Globus pallidus (tissue), 1 donor: ENCODE results near the gene CHAF1A.

ENCODE experiments used
- DNase-seq: peaks from one replicate; pipeline ENCODE4 v3.0.0-alpha.2; 2015; ENCODE audit warnings: low spot score

The CHAF1A gene

DNA sequence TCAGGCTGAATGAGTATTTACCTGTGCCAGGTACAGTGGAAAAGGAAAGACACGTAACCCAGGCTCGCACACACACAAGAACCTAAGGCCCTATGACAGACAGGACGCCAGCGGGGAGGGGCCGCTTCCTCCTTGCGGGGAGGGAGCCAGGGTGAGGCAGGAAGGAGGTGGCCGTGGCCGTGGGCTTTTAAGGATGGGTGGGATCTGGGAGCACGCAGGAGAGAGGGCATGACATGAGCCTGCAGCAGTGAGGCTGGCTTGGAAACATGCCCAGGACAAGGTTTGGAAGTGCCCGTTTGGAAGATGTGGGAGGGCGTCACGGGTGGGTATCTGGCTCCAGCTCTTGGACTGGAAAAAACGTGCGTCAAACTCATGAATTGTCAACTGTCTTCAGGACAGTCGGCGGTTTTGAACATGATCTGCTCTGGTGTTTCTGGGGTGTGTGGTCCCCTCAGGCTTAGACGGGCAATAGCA lies 22.1 kb upstream of the CHAF1A start:
- DNase-seq = no peak

DNA sequence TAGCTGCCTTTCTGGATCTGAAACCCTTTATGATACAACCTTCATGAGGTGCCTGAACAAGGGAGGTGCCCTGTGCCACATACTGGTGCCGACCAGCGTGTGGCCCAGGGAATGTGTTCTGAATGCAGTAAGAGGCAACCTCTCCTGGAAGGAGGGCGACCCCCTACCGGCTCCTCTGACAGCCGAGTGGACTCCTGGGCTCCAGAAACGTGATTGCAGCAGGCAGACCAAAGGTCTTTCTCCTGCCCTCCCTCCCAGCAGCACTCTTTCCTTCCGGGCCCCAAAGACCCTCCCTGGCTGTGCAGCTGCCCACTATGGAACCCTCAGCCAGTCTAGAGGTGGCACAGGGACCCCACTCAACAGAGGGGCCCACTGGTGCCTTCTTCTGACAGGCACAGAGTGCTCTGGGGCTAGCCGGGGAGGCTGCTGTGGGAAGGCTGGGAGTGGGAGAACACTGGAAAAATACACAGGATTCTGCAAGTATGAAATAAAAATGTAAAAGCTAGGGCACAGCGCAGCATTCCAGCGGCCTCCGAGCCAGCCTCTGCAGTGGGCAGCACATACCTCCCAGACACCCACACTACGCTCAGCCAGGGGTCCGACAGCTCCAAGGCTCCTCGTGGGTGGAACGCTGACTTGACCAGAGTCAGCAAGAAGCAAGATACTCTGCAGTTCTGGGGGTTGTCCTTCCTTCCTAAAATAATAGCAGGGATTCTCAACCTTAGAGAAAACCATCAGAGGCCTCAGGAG lies 17.0 kb upstream of the CHAF1A start:
- DNase-seq = no peak

- DNase-seq = peak; percentile 85
These were observed 16.2 kb upstream of the CHAF1A start for GRCh38 chr19:4386041-4386782.

DNA sequence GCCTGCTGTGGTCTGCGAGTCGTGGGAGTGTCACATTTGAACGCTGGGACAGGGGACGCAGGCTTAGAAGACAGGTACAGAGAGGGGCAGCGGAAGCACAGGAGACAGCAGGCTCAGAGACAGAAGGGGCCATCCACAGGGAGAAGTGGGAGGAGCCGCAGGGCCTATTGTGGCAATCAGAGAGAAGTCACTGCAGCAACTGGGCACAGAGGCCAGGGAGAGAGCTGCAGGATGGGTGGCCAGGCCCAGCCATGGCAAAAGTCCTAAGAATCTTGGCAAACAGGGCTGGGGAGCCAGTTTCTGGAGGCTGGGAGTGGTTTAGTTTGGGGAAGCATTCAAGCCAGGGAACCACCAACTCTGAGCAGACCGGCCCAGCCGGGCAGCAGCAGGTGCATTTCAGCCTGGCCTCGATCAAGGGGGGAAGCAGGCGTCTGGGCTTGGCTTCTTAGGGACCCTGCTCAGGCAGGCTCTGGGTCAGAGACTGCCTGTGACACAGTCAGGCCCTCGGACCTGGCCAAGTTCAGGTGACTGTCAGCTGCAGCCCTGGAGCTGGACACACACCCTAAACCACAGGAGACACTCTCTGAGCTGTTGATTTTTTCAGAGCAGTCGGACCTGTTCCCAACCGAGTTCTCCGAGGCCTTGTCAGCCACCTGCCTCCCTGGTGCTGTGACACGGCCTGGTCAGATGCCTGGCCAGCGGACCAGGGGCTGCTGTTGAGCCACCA lies 13.9 kb upstream of the CHAF1A start:
- no peak for DNase-seq

- DNase-seq = no peak
These were observed 13.4 kb upstream of the CHAF1A start for GRCh38 chr19:4389064-4389375.

DNA sequence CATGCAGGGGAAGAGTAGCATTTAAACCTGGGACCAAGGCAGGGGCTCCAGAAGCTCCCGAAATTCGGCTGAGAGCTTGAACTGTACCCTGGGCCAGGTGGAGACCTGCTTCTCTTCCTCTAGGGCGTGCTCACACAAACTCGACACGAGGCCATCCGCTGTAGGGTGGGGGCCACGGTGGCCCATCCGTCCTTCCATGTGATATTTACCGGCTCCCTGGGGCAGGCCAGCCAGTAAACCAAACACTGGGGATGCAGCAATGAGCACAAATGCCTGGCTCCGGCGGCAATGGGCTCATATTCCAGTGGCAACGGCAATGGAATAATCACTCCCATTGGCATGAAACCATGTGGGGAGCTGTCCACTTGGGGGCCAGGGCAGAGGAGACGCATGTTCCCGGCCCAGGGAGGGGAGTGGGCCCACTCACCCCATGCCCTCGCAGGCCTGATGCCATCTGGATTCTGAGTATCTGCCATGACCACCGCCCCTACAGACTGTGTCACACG lies 12.9 kb upstream of the CHAF1A start:
- DNase-seq = no peak

GRCh38 chr19:4390017-4390566 lies 12.3 kb upstream of the CHAF1A start:
- DNase-seq = no peak

DNA sequence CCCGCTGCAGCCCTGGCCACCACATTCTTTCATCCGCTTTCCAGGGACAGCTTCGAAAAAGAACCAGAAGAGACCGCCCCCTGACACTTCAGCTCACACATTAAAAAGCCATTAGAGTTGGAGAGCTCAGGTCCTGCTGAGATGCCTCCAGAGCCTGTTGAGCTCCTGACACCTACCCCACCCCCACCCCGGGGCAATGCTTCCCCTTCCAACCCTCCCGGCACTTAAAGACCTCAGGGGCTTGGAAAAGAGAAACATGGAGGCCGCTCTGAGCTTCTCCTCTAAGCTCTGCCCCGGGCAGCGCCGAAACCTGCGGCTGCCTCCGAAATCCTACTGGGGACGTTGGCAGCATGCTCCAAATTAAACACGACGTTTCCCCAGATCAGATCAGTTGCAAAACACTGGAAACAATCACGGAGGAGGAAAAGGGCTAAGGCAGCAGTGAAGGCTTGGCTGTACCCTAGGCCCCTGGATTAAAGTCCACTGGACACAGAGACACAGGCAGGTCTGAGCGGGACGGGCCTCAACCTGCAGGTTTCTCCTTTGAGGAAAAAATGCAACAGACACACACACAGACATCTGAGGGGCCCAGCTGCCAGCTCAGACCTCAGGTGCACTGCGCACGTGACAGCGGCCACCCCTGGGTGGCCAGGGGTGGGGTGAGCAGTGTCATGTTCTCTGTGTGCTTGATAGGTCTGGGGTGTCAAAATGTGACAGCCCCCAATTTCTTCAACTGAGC lies 11.7 kb upstream of the CHAF1A start:
- no peak for DNase-seq

DNA sequence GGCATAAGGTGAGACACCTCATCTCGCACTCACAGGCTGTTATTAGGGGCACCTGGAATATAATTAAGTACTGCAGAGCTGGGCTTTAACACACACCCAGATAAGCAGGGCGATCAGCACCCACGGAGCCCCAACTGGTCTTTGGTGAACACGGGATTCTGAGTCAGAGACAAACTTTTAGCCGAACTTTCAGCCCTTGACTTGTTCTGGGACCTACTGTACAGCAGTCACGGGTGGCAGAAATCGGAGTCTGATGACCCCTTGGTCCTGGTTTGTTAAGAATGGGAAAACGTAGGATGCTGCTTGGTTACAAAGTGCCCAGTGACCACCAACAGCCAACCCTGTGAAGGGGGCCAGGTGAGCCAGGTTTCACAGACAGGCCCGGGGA lies 11.1 kb upstream of the CHAF1A start:
- no peak for DNase-seq

DNA sequence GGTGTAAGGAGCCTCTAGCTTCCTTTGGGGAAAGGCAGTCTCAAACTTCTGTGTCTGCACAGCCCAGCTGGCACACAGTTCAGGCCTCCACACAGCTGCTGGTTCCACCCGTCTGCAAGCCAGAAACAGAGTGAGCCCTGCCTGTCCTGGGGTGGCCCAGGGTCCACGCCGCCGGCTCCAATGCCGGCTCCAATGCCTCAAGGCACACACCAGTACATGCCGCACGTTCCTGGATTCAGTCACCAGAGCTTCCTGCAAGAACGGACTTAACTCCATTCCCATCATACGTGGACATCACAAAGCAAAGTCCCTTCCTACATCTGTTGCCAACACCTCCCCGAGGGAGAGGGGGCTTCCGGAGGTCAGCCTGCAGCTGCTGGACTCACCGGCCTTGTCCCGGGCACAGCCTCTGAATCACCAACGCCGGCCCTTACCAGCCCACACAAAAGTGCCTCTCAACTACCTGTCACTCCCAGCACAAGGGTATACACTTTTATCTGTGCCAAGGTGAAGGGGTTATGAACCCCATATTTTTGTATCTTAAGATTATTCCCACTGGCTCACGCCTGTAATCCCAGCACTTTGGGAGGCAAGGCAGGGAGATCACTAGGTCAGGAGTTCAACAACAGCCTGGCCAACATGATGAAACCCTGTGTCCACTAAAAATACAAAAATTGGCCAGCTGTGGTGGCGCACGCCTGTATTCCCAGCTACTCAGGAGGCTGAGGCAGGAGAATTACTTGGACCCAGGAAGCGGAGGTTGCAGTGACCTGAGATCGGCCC lies 10.5 kb upstream of the CHAF1A start:
- no peak for DNase-seq

DNA sequence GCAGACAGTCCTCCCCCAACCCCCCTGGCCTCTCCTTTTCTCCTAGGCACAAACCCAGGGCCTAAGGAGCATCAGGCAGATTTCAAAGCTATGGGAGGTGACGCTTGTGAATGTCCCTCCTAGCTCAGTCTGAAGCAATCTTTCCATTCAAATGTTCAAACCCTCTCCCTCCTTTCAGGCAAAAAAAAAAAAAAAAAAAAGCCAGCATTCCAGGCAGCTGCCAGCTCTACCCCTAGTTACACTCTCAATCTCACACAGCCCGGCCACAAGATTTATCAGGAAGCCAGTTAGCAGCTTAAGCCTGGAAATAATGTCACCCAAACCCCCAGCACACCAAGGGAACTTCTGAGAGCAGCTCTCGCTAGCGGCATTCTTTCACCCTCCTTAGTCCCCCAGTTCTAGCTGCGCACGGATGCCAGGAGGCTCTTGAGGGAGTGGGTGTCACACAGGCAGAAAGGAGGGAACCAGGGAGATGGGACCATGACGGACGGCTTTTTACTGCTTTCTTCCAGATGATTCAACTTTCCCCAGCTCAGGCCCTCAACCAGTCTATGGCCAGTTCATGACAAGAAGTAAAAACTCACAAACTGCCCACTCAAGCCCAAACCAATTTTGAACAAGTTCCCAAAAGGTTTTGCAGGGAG lies 8.4 kb upstream of the CHAF1A start:
- no peak for DNase-seq

GRCh38 chr19:4396949-4397783 lies 5.3 kb upstream of the CHAF1A start:
- DNase-seq = no peak

GRCh38 chr19:4399812-4400134 lies 2.7 kb upstream of the CHAF1A start:
- no peak for DNase-seq

GRCh38 chr19:4400135-4400936 lies 2.1 kb upstream of the CHAF1A start, which contains the start of gene SH3GL1:
Gene SH3GL1, minus strand, starts transcription at chr19:4400547. Its CDS starts 179 bp downstream, at chr19:4400368.
- DNase-seq = peak; percentile 92

DNA sequence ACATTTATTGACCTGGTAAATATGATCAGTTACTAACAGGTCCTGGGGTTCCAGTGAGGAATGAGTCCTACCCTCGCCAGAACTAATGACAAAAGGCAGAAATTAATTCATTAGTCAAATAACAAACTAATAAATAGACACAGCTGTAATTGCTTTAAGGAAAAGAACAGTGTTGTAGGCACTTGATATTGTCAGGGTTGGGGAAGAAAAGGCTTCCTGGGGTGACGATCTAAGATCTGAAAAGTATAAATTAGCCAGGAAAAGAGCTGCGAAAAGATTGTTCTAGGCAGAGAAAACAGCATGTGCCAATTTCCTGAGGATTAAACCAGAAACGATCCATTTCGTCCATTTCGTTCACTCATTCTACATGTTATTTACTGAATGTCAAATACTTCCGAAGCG lies 670 bp upstream of the CHAF1A start:
- no peak for DNase-seq

- no peak for DNase-seq
These were observed 743 bp downstream of the CHAF1A start for GRCh38 chr19:4403005-4403761.

DNA sequence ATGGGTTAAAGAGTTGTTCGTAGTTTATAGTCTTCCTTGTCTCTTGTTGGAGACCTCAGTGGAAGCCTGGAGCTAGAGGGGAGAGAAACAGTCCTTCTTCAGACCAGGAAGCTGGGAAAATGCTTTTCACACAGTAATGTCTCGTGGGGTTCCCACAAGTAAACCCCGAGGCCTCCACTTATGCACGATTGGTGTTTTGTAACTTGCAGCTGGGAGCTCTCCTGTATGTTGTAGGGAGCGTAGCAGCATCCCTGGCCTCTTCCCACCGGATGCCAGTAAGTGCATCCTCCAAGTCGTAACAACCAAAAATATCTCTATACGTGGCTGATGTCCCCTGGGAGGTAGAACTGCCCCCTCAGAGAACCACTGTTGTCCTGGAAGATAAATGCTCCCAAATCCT lies 3.5 kb downstream of the CHAF1A start:
- DNase-seq = no peak

- no peak for DNase-seq
These were observed 4.2 kb downstream of the CHAF1A start for GRCh38 chr19:4406626-4407025.
